GM21717 (cell line): ENCODE data around the gene C12orf42.
A peak's percentile ranks its signal among the peaks of the same experiment; 100 is the strongest.

Experiments
- ATAC-seq: cut with Tn5 transposase; IDR thresholded peaks from one replicate; pipeline ENCODE4 v1.9.1; 2021; ENCODE audit warnings: mild to moderate bottlenecking, moderate library complexity; ENCODE audit not compliant: unreplicated experiment

The C12orf42 gene

GRCh38 chr12:103495469-103496456 lies at the start of gene C12orf42:
TSS of gene C12orf42 (minus strand) at chr12:103495968. CDS start at chr12:103478426, 17,542 bp downstream.
- peak; percentile 54 for ATAC-seq

GRCh38 chr12:103542078-103542477 lies 46.3 kb upstream of the C12orf42 start:
- no peak for ATAC-seq

- no peak for ATAC-seq
Observed at GRCh38 chr12:103540319-103540718, 44.6 kb upstream of the C12orf42 start.

- ATAC-seq, result no peak
Observed at GRCh38 chr12:103538397-103538796, 42.6 kb upstream of the C12orf42 start.

- ATAC-seq, result no peak
Observed at GRCh38 chr12:103530307-103531066, 34.7 kb upstream of the C12orf42 start.

- ATAC-seq, result no peak
Observed at GRCh38 chr12:103529306-103529705, 33.5 kb upstream of the C12orf42 start.

GRCh38 chr12:103524238-103524875 lies 28.6 kb upstream of the C12orf42 start:
- ATAC-seq, result no peak

- ATAC-seq, result no peak
Observed at GRCh38 chr12:103523771-103524170, 28.0 kb upstream of the C12orf42 start.

GRCh38 chr12:103520686-103521215 lies 25.0 kb upstream of the C12orf42 start:
- no peak for ATAC-seq

- ATAC-seq, result no peak
Observed at GRCh38 chr12:103519632-103520031, 23.9 kb upstream of the C12orf42 start.

GRCh38 chr12:103518899-103519298 lies 23.1 kb upstream of the C12orf42 start:
- ATAC-seq, result no peak

GRCh38 chr12:103517161-103517560 lies 21.4 kb upstream of the C12orf42 start:
- ATAC-seq, result no peak

- ATAC-seq, result no peak
Observed at GRCh38 chr12:103515341-103515740, 19.6 kb upstream of the C12orf42 start.

- ATAC-seq, result no peak
Observed at GRCh38 chr12:103513875-103514274, 18.1 kb upstream of the C12orf42 start.

- ATAC-seq, result peak; percentile 95
Observed at GRCh38 chr12:103505371-103506236, 9.8 kb upstream of the C12orf42 start.

GRCh38 chr12:103504606-103505005 lies 8.8 kb upstream of the C12orf42 start:
- no peak for ATAC-seq

GRCh38 chr12:103503546-103504480 lies 8.0 kb upstream of the C12orf42 start:
- ATAC-seq, result no peak

- ATAC-seq, result no peak
Observed at GRCh38 chr12:103501447-103501846, 5.7 kb upstream of the C12orf42 start.

- no peak for ATAC-seq
Observed at GRCh38 chr12:103499571-103499970, 3.8 kb upstream of the C12orf42 start.
